ENCODE data around the gene PPP2R5C.

DNA sequence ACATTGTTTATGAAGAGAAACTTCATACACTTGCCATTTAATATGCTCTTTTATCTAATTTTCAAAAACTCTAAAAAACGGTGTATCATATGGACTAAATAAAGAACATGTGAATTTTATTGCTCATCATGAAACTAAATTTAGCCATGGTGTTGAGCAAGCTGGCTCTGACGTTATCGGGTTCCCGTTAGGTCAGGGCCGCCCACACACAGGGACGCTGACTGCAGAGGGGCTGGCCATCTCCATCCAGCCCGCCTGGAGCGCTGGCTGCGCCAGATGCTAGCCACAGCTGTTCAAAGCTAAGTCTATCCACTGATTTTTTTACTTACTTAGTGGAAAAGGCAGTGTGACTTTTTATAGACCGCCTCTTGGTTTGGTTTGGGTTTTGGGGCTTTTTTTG lies 166.3 kb downstream of the PPP2R5C start:
- TF ChIP-seq TOX (CRISPR knock-in tag; IDR thresholded peaks at IDR 0.05; ENCODE audit: borderline replicate concordance) (no peak), ZNF565 (CRISPR knock-in tag; conservative IDR thresholded peaks at IDR 0.05; ENCODE audit: low read depth) (no peak), ZNF8 (CRISPR knock-in tag; IDR thresholded peaks at IDR 0.05) (no peak), RARB (CRISPR knock-in tag; IDR thresholded peaks at IDR 0.05) (no peak), ARNTL (CRISPR knock-in tag; IDR thresholded peaks at IDR 0.05; ENCODE audit: borderline replicate concordance, low read depth) (no peak), PPARA (CRISPR knock-in tag; IDR thresholded peaks at IDR 0.05; ENCODE audit: borderline replicate concordance) (no peak), ZC3H10 (CRISPR knock-in tag; IDR thresholded peaks at IDR 0.05) (no peak), CREB5 (CRISPR knock-in tag; IDR thresholded peaks at IDR 0.05; ENCODE audit: low read depth) (0 out of 2 replicates have a peak, but pooled peaks have one; percentile 4), BACH2 (CRISPR knock-in tag; IDR thresholded peaks at IDR 0.05; ENCODE audit: borderline replicate concordance) (no peak), ZFP3 (CRISPR knock-in tag; IDR thresholded peaks at IDR 0.05) (no peak), ZNF70 (CRISPR knock-in tag; IDR thresholded peaks at IDR 0.05) (no peak), ESRRG (CRISPR knock-in tag; IDR thresholded peaks at IDR 0.05) (no peak), CSDC2 (CRISPR knock-in tag; IDR thresholded peaks at IDR 0.05) (no peak)
- TF ChIP-seq, protein P1, sequence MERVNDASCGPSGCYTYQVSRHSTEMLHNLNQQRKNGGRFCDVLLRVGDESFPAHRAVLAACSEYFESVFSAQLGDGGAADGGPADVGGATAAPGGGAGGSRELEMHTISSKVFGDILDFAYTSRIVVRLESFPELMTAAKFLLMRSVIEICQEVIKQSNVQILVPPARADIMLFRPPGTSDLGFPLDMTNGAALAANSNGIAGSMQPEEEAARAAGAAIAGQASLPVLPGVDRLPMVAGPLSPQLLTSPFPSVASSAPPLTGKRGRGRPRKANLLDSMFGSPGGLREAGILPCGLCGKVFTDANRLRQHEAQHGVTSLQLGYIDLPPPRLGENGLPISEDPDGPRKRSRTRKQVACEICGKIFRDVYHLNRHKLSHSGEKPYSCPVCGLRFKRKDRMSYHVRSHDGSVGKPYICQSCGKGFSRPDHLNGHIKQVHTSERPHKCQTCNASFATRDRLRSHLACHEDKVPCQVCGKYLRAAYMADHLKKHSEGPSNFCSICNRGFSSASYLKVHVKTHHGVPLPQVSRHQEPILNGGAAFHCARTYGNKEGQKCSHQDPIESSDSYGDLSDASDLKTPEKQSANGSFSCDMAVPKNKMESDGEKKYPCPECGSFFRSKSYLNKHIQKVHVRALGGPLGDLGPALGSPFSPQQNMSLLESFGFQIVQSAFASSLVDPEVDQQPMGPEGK (CRISPR knock-in tag; IDR thresholded peaks at IDR 0.05; ENCODE audit: borderline replicate concordance) = no peak

All from SK-N-SH treated with all-trans-retinoic acid at 6 μM for 48 hours (cell line).